ENCODE data around the gene CAMTA1.
"Not testable (repeated sequence)": the region's sequence is repeated elsewhere in the genome, so short reads cannot be mapped to it uniquely, and the experiment has no call there.

Gene CAMTA1

DNA sequence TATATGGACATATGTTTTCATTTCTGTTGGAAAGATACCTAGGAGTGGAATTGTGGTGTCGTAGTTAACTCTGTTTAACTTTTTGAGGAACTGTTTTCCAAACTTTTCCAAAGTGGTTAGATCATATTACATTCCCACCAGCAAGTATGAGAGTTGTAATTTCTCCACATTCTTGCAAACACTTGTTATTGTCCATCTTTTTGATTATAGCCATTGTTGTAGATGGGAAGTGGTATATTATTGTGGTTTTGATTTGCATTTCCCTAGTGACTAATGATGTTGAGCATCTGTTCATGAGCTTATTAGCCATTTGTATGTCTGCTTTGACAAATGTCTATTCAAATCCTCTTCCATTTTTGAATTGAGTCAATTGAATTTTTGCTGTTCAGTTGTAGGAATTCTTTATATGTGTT, 19.8 kb downstream of the CAMTA1 start:
- DNase-seq (ENCODE audit: low read depth) = peak; percentile 34
- TF ChIP-seq, protein P1, sequence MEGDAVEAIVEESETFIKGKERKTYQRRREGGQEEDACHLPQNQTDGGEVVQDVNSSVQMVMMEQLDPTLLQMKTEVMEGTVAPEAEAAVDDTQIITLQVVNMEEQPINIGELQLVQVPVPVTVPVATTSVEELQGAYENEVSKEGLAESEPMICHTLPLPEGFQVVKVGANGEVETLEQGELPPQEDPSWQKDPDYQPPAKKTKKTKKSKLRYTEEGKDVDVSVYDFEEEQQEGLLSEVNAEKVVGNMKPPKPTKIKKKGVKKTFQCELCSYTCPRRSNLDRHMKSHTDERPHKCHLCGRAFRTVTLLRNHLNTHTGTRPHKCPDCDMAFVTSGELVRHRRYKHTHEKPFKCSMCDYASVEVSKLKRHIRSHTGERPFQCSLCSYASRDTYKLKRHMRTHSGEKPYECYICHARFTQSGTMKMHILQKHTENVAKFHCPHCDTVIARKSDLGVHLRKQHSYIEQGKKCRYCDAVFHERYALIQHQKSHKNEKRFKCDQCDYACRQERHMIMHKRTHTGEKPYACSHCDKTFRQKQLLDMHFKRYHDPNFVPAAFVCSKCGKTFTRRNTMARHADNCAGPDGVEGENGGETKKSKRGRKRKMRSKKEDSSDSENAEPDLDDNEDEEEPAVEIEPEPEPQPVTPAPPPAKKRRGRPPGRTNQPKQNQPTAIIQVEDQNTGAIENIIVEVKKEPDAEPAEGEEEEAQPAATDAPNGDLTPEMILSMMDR (IDR thresholded peaks at IDR 0.05; ENCODE audit: insufficient read depth, low read depth, low read length, missing control alignments) = no peak
- H3K4me3 ChIP-seq (ENCODE audit: low read depth, low read length) = no peak overlapping the region

DNA sequence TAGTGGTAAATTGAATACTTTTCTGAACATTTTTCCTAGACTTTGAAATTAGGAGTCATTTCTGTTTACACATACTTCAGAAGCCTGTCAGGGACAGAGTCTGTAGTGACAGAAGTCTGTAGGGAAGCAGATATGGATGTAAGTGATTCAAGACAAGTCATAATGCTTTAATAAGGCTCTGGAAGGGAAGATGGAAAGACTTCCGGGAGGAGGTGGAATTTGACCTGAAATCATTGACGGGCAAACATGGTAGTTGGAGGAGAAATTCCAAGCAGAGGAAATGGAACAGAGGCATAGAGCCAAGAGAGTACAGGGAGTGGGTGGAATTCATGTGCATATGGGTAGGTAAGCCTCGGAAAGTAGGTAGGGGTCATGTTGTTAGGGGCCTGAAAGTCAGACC, 22.5 kb downstream of the CAMTA1 start:
- no peak for DNase-seq (ENCODE audit: low read depth)
- H3K4me3 ChIP-seq (ENCODE audit: low read depth, low read length) = no peak overlapping the region
- TF ChIP-seq, protein P1 (IDR thresholded peaks at IDR 0.05; ENCODE audit: insufficient read depth, low read depth, low read length, missing control alignments) = no peak

DNA sequence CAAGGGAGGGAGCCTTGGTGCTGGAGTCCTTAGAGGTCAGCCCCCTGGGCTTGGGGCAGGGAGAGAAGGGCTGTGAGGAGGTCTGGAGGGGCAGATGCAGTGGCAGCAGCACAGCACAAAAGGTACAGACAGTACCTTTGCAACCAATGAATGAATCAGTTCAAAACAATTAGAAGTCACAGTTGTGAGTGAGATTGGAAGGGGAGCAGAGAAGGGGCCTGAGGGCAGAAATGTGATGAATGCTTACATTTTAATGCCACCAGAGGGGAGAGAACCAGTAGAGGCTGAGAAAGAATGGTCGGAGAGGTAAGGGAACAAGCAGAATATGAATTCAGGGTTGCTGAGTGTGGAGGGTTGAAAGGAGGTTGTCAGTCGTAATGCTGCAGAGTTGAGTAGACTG, 24.2 kb downstream of the CAMTA1 start:
- H3K4me3 ChIP-seq (ENCODE audit: low read depth, low read length) = no peak overlapping the region
- DNase-seq (ENCODE audit: low read depth) = no peak
- TF ChIP-seq, protein P1 (IDR thresholded peaks at IDR 0.05; ENCODE audit: insufficient read depth, low read depth, low read length, missing control alignments) = no peak

DNA sequence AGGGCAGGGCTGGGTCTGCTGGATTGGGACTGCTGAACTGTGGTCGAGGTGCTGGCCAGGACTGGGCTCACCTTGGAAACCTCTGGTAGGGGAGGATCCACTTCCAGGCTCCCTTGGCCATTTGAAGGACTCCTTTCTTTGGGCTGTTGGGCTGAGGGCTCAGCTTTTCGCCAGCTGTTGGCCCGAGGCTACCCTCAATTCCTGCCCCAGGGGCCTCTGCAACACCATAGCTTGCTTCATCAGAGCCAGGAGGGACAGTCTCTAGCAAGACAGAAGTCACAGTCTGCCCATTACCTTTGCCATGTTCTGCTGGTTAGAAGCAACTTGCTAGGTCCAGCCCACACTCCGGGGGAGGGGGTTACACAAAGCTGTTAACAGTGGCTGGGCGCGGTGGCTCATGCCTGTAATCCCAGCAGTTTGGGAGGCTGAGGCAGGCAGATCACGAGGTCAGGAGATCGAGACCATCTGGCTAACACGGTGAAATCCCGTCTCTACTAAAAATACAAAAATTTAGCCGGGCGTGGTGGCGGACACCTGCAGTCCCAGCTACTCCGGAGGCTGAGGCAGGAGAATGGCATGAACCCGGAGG, 25.0 kb downstream of the CAMTA1 start:
- not testable (repeated sequence) for H3K4me3 ChIP-seq (ENCODE audit: low read depth, low read length); DNase-seq (ENCODE audit: low read depth)

DNA sequence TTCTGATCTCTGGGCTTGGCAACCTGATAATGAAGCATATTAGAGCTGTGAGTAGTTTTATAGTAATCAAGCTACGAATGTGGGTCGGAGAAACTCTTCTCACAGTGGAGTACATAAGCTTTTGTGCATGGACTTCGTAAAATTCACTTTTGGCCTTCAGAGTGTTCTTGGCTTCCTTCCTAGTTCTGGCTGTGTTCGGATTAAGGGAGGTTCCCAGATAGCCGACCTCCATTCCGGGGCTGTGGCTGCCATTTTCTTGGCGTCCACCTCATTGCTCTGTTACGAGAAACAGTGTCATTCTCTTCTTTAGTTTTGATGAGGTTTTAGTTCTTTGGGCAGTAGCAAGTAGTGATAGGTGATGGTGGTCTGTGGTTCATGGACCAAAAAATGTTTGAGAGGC, 26.3 kb downstream of the CAMTA1 start:
- DNase-seq (ENCODE audit: low read depth) = no peak
- TF ChIP-seq, protein P1 (IDR thresholded peaks at IDR 0.05; ENCODE audit: insufficient read depth, low read depth, low read length, missing control alignments) = no peak

DNA sequence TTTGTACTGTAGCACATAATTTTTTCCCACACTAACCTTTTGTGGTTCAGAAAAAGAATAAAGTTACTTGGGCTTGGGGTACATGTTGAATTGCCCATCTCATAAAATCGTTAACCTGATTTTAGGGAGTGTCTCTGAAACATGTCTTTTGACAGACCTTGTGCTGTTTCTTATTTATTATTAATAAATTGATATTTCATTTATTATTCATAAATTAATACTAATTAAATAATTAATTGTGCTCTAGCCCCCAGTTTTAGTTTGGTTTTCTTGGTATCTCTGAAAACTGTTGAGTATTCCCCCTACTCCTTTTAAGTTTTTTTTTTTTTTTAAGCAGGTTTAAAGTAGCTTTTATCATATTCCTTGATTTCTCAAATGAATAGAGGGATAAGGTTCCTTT, 27.9 kb downstream of the CAMTA1 start:
- TF ChIP-seq, protein P1 (IDR thresholded peaks at IDR 0.05; ENCODE audit: insufficient read depth, low read depth, low read length, missing control alignments) = no peak
- no peak overlapping the region for H3K4me3 ChIP-seq (ENCODE audit: low read depth, low read length)
- no peak for DNase-seq (ENCODE audit: low read depth)

More for the DNA sequence above, 26.3 kb downstream of the CAMTA1 start:
- no peak overlapping the region for H3K4me3 ChIP-seq (ENCODE audit: low read depth, low read length)

DNA sequence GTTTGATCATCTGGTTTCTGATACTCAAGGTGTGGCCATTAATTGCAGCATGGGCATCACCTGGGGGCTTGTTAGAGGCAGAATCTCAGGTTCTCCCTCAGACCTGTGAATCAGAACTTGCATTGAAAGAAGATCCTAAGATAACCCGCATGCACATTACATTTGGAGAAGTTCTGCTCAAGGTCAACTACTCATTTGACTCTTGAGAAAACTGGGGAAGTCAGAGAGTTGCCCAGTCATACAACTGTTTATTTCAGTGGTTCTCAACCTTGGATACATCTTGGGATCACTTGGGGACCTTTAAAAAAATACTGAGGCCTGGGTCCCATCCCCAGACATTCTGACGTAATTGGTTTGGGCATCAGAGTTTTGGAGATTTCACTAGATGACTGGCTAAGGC, 30.5 kb downstream of the CAMTA1 start:
- DNase-seq (ENCODE audit: low read depth) = no peak
- TF ChIP-seq, protein P1 (IDR thresholded peaks at IDR 0.05; ENCODE audit: insufficient read depth, low read depth, low read length, missing control alignments) = no peak
- H3K4me3 ChIP-seq (ENCODE audit: low read depth, low read length) = no peak overlapping the region

All from GM12865 (cell line).